ENCODE data around the gene DPP4. TPM values are rescaled to one million over a fixed set of nuclear protein-coding genes. Genes with fewer than 3 reads are reported as not detected.

Gene DPP4
- polyA plus RNA-seq, 1 donor (not counting 4 experiments of a cell fraction or from before 2014, with no cell fraction given), result 1.1 TPM

GRCh38 chr2:162092658-162093556, 18.9 kb upstream of the DPP4 start:
- no peak for TF ChIP-seq EZH2 (IDR thresholded peaks at IDR 0.05; ENCODE audit: low read length)
- TF ChIP-seq CTCF (optimal IDR thresholded peaks at IDR 0.05 in 1 of 3, IDR thresholded peaks at IDR 0.05 in 1 of 3, conservative IDR thresholded peaks at IDR 0.05 in 1 of 3; ENCODE audit: extremely low read depth in 1 of 3, insufficient read depth in 2 of 3, low read length in 3 of 3), result no peak
- dilution Hi-C loops (cut with MboI; ENCODE audit: extremely low pct_ligation_motif_present, low sequenced_read_pairs), result no loop called here
- Histone ChIP-seq H2AFZ (ENCODE audit: control insufficient read depth, low read length) (peak overlapping the region; percentile 65), H3K4me3 (ENCODE audit: control insufficient read depth in 2 of 3, extremely low read depth in 1 of 3, insufficient read depth in 2 of 3, low read depth in 1 of 3, low read length in 3 of 3) (peak overlapping the region in 2 of 3 experiments; percentile 11 to 39), H3K9me1 (ENCODE audit: control insufficient read depth, extremely low read depth, insufficient read depth, low read length) (no peaks in the 10 kb centered on the region), H3K4me2 (ENCODE audit: control insufficient read depth, extremely low read depth, insufficient read depth, low read depth, low read length) (peak overlapping the region; percentile 75), H3K36me3 (ENCODE audit: control insufficient read depth in 2 of 2, extremely low read depth in 1 of 2, insufficient read depth in 2 of 2, low read length in 2 of 2) (no peaks in the 10 kb centered on the region), H3K9ac (ENCODE audit: control insufficient read depth, extremely low read depth, insufficient read depth, low read length) (peak overlapping the region; percentile 67), H4K20me1 (ENCODE audit: control insufficient read depth, extremely low read depth, insufficient read depth, low read length) (no peaks in the 10 kb centered on the region), H3K4me1 (ENCODE audit: control insufficient read depth, extremely low read depth, insufficient read depth, low read length) (peaks cover 58% of the 10 kb centered on the region), H3K79me2 (ENCODE audit: control insufficient read depth, insufficient read depth, low read length) (no peaks in the 10 kb centered on the region), H3K9me3 (ENCODE audit: control insufficient read depth, low read depth, low read length) (no peaks in the 10 kb centered on the region), H3K27me3 (ENCODE audit: control insufficient read depth, extremely low read depth, insufficient read depth, low read length) (no peaks in the 10 kb centered on the region), H3K27ac (ENCODE audit: control insufficient read depth, insufficient read depth, low read length) (peak overlapping the region; percentile 96)
- FAIRE-seq (peak; percentile 95), DNase-seq (ENCODE audit: low read depth, low spot score) (peak; percentile 91)

GRCh38 chr2:162092008-162092390, 18.0 kb upstream of the DPP4 start:
- Histone ChIP-seq H3K4me2 (ENCODE audit: control insufficient read depth, extremely low read depth, insufficient read depth, low read depth, low read length) (peak overlapping the region; percentile 75), H2AFZ (ENCODE audit: control insufficient read depth, low read length) (no peak overlapping the region), H3K9me3 (ENCODE audit: control insufficient read depth, low read depth, low read length) (no peaks in the 10 kb centered on the region), H3K9me1 (ENCODE audit: control insufficient read depth, extremely low read depth, insufficient read depth, low read length) (no peaks in the 10 kb centered on the region), H3K4me1 (ENCODE audit: control insufficient read depth, extremely low read depth, insufficient read depth, low read length) (peaks cover 65% of the 10 kb centered on the region), H3K36me3 (ENCODE audit: control insufficient read depth in 2 of 2, extremely low read depth in 1 of 2, insufficient read depth in 2 of 2, low read length in 2 of 2) (no peaks in the 10 kb centered on the region), H3K27ac (ENCODE audit: control insufficient read depth, insufficient read depth, low read length) (peak overlapping the region; percentile 96), H3K27me3 (ENCODE audit: control insufficient read depth, extremely low read depth, insufficient read depth, low read length) (no peaks in the 10 kb centered on the region), H3K79me2 (ENCODE audit: control insufficient read depth, insufficient read depth, low read length) (no peaks in the 10 kb centered on the region), H3K9ac (ENCODE audit: control insufficient read depth, extremely low read depth, insufficient read depth, low read length) (peak overlapping the region; percentile 67), H4K20me1 (ENCODE audit: control insufficient read depth, extremely low read depth, insufficient read depth, low read length) (no peaks in the 10 kb centered on the region), H3K4me3 (ENCODE audit: control insufficient read depth in 2 of 3, extremely low read depth in 1 of 3, insufficient read depth in 2 of 3, low read depth in 1 of 3, low read length in 3 of 3) (no peak overlapping the region)
- dilution Hi-C loops (cut with MboI; ENCODE audit: extremely low pct_ligation_motif_present, low sequenced_read_pairs), result no loop called here
- FAIRE-seq (no peak), DNase-seq (ENCODE audit: low read depth, low spot score) (no peak)
- no peak for TF ChIP-seq EZH2 (IDR thresholded peaks at IDR 0.05; ENCODE audit: low read length)
- TF ChIP-seq CTCF (optimal IDR thresholded peaks at IDR 0.05 in 1 of 3, IDR thresholded peaks at IDR 0.05 in 1 of 3, conservative IDR thresholded peaks at IDR 0.05 in 1 of 3; ENCODE audit: extremely low read depth in 1 of 3, insufficient read depth in 2 of 3, low read length in 3 of 3), result no peak

Measured in keratinocyte (primary cell).